Stimulated activated CD4-positive, alpha-beta T cell treated with anti-CD3 and anti-CD28 coated beads, Interleukin-1b, Interleukin-23, amount 100 ng/mL, for 24 hours (primary cell): Measurements from ENCODE around the gene CAMTA1.

Experiments
- DNase-seq, 4 experiments: peaks; one replicate each; pipeline ENCODE4 v3.0.0-alpha.2; 2020; ENCODE audit warnings: low read depth in 4 of 4, low spot score in 1 of 4

CAMTA1 gene

DNA sequence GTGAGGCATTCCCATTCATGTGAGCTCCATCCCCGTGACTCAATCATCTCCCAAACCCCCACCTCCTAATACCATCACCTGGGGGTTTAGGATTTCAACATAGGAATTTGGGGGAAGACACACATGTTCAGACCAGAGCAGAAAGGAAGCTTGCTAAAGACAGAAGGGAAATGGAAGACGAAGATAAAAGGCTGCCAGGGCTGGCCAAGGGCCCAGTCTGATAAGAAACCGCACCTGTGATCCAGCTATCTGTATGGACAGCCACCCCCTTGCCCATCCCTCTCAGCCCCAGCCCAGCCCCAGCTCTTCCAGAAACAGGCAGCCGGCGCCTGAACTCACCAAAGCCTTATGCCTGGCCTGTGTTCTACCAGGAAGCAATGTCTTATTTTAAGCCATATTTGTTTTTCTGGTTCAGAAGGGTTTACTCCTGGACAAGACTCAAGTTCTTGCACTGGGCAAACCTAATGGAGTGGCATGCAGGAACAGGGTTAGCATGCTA lies 787.4 kb downstream of the CAMTA1 start:
- DNase-seq: no peak

DNA sequence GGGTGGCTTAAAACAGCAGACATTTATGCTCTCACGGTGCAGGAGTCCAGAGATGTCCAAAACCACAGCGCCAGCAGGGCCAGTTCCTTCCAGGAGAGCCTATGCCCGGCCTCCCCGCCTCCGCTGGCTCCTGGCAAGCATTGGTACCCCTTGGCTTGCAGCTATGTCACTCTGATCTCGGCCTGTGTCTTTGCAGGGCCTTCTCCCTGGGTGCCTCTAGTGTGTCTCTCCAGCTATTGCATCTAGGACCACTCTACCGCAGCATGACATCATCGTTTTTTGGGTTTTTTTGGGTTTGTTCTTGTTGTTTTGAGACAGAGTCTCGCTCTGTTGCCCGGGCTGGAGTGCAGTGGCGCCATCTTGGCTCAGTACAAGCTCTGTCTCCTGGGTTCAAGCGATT lies 788.2 kb downstream of the CAMTA1 start:
- no peak for DNase-seq

DNA sequence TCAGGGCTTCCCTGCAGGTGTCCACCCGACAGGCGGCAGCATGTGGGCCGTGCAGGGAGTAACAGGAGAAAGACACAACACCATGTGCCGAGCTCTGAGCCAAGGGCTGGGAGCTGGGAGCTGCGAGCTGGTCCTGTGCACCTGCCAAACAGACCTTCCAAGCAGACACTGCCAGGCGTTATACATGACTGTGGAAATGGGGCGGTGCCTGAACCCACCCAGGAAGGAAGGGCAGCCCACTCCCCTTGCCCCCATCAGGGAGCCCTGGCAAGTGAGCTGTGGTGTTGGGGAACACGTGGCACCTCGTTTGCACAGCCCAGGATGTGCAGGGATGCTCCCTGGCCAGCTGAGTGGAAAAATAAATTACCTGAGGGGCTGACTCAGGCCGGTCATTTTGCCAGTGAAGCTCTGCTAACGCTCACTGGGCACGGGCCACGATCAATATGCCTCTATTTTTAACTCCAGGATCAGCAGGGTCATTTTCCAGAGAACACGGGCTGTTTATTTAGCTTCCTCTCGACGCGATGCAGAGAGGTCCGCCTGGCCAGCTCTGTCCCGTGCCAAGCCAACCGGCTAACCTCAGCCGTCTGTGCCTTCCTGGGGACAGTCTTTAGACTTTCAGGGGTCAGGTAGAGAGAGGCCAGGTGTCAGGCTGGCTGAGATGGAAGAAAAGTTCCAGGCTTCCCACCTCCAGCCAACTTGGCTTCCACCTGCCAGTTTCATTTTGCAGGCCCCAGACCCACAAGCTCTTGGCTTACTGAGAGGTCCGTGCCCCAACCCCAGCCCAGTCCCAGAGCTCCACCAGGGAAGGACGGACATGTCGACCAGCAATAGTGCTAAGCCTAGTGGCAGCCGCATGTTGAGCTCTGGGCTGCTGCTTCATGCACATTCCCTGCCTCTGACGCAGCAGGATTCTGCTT lies 789.1 kb downstream of the CAMTA1 start:
- DNase-seq: no peak

DNA sequence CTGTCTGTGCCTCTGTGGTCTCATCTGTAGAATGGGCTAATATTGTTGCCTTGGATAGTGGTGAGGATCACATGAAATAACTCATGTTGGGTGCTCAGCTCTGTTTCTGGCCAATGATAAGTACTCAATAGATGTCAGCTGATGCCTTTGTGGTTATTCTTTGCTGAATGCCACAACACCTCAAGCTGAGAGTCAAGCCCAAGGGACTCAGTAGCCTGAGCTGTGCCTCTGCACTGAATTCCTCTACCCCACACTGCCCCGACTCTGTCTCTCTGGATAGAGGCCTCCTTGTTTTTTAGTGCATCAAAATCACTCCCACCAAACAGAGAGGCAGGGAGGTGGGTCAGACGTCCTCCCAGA lies 789.8 kb downstream of the CAMTA1 start:
- no peak for DNase-seq

DNA sequence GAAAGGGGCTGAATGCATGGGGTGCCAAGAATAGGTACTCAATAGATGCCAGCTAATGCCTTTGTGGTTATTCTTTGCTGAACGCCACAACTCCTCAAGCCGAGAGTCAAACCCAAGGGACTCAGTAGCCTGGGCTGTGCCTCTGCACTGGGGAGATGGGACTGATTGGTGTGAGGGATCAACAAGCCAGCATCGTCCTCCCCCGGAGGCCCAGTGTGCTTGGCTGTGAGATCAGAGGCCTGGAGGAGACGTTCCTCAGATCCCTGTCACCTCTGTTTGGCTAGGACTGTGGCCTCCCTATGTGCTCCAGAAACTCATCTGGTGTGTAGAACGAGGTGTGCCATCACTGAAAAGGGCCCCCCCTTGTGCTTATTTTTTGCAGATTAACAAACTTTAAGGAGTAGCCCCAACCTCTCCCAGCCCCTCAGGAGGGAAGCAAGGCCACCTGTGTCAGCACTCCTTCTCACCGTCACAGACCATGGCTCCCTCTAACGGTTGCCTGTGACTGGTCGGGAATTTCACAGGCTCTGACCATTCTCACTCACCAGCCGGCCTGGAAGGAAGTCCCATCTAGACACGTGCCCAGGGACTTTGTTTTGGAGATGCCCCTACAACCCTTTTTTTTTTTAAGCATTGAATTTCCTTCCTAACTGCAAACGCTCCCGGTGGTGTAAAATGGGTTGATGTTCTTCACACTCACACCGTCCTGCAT lies 791.8 kb downstream of the CAMTA1 start:
- no peak for DNase-seq

DNA sequence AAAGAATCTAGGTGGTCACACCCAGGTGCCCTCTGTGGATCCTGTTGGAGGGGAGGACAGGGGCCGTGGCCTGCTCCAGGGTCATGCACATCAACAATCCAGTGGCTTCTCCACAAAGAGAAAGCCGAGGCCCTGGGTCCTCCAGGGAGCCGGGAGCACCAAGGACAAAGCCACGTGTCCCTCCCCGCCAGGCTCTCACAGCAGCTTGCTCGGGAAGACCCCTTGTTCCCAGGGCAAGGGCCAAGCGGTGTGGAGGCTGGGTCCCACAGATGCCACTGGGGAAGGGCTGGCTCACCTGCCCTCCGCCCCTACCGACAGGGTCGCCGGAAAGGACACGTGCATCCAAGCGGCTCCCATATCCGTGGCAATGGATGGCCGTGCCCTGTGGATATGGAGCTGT lies 793.0 kb downstream of the CAMTA1 start:
- DNase-seq: no peak

- no peak for DNase-seq
These were observed 793.8 kb downstream of the CAMTA1 start for GRCh38 chr1:7579016-7579415.

- DNase-seq: no peak
These were observed 794.9 kb downstream of the CAMTA1 start for GRCh38 chr1:7579831-7580804.

DNA sequence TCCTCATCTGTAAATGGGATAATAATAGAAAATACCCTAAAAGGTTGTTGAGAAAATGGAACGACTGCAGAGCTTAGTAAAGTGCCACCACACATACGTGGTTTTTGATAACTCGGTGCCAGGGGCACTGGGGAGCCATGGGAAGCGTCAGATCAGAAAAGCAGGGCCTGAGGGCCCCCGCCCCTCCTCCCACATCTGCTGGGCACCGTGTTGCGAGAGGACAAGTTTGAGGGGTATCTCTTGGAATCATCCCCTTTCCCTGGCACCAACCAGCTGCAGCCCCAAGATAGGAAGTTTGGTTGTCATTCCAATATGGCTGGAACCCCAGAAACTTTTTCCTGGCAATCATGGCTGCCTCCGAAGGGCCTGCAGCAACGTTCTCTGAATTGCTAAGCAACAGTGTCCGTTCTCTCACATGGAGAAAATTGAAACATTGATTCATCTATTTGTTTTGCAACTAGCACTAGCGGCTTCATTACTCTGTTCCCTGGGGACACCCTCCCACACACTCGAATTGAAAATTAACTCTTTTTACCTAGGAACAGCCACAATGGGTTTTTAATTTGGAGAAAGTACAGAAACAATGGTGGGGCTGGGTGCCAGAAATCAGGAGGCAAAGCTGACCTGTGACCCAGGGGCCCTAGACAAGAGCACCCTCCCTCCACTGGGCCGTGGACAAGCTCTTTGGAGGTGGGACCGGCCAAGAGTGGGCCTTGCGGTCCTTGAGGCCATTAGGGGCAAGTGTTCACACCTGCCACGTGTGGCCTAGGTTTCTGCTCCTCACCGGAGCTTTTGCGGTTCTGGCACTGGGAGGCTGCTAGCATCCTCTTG lies 795.9 kb downstream of the CAMTA1 start:
- DNase-seq: no peak

DNA sequence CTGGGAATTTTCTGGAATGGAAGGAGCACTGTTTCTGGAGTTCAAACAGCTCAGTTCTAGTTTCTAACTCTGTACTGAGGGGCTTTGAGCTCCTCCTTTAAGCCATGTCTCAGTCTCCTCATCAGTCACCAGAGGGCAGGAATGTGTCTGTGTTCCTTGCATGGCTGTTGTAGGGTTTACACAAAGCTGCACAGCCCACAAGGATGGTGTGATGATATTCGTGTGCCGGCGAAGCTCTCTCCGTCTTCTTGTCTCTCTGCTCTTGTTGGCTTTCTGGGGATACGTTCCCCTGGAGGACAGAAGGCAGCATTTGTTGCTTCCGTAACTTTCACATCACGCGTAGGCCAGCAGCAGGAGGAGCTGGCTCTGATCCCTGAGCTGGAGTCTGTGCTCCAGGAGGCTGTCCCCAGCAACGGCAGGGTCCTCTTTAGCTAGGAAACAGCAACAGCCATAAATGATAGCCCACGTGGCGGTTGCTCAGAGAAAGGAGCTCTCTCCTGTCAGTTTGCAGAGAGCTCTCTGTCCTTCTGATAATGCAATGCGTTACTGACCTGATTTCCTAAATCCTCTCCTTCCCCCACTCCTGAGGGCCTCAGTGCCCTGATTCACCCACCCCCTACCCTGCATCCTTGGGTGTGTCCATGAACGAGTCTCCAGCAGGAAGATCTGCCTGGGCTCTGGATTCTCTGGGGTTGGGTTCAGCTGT lies 796.7 kb downstream of the CAMTA1 start:
- no peak for DNase-seq

DNA sequence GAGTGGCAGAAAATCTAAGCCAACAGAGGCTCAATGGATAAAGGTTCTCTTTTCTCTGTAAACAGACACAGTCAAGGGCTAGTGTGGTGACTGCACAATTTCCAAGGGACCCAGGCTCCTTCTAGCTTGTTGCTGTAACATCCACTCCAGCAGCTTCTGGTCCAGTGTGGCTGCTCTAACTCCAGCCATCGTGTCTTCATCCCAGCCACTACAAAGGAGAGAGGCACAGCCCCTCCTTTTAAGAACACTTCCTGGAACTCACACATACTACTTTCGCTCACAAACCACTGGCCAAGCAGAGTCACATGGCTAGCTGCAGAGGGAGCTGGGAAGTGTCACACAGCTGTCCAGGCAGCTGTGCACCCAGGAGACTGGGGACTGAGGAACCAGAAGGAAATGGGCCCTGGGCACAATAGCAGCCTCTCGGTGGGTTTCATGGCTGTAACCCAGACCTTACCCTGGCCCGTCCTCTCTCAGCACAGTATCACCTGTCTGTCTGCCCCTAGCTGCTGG lies 797.3 kb downstream of the CAMTA1 start:
- no peak for DNase-seq

DNA sequence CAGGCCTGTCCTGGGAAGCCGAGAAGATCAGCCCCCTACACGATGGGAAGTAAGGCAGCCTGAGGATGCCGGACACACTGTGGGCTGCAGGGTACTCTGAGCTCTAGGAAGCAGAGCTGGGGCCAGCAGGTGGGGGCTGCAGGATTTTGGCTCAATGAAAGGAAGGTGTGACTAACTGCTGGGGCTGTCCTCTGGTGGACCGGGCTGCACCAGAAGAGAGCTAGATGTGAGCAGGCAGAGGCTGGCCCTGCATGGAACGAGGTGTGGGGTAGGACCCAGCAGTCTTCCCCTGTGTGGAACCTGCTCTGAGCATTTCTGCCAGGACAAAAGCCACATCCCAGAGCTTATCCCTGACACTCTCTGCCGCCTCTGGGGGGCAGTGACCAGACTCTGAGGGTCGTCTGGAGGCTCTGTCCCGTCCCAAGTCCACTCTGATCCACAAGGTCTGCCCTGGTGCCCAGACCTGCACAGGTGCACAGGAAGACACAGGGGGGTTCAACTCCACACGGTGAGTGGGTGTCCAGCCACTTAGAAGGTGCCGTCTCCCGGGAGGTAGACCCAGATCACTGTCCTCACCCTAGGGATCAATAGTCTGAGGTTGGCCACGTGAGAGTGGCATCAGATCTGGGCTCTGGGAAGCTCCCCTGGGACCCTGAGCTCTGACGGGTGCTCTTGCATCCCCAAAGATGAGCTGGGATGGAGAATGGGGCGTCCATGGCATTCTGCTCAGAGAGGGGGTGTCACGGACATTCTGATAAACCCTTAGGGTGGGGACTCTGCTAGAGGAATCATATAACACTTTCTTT lies 798.2 kb downstream of the CAMTA1 start:
- no peak for DNase-seq

DNA sequence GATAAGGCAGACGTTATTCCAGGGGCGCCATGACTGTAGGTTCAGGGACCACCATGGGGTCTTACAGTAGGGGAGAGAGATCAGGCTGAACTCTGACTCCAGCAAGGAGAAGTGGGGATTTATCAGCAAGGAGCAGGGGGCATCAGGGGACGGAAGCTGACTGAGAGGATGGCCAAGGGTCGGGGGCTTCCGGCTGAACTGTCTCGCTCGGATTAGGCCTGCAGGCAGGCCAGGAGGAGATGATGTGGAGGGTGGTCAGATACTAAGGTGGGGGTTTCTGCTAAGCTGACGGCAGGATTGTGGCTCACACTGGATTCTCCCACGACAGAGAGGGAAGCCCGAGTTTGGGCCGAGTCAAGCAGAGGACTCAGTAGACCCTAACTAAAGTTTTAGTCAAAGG lies 798.9 kb downstream of the CAMTA1 start:
- no peak for DNase-seq

DNA sequence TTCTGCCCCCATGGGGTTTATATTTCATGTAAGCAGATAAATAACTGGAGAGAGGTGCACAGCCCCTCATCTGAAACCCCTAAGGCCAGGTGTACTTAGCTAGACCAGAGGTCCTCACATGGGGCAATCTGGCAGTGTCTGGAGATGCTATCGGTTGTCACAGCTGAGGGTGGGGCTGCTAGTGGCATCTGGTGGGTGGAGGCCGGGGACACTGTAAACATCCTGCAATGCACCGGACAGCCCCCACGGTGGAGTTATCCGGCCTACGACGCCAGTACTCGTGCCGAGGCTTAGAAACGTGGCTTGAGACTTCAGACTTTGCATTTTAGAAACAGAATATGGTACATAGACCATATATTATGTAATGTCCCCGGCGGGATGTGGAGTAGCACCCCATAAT lies 799.4 kb downstream of the CAMTA1 start:
- DNase-seq: no peak

GRCh38 chr1:7585216-7585907 lies 800.1 kb downstream of the CAMTA1 start:
- DNase-seq: no peak

DNA sequence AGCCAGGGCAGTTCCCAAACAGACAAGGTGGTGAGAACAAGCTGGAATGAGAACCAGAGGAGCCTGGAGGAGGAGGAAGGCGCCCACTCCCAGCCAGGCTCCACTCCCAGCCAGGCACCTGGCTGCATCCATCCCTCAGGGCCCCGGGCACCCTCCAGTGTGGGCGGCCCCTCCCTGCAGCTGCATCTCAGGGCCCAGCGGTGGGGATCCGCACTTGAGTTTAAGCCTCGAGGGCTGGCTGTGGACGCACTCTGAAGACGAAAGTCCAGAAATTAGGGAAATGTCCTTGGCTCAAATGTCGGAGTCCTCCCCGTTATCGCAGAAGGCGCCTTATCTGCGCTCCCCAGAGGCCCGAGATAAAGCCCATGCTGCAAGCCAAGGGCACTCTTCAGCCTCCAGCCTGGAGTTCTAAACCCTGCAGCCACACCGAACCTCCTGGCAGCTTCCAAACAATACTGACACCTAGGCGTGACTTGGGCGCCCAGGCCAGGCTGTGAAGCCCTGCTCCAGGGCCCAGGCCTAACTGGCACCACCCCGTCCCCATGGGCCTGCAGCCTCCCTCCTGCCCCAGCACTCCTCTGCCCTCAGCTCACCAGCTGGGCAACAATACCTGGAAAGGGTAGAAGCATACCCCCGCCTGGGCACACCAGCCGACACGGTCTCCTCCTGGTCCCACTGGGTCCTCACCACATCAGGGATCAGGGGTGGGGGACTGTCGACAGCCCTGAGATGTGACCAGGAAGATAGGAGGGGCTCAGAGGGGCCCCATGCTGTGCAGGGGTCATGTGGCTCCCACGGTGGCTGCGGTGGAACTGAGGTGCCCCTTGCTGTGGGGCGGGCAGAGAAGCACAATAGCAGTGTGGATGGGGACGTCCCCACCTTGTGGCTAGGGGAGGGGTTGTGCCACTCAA lies 801.0 kb downstream of the CAMTA1 start:
- DNase-seq: no peak
